Fibroblast of lung (primary cell): ENCODE measurements around the gene ARFGAP3.

Experiments
- EZH2 ChIP-seq: IDR thresholded peaks from 2 replicates; pipeline ENCODE4 v1.5.1; 2012; ENCODE audit warnings: low read length, control low read depth, mild to moderate bottlenecking; ENCODE audit errors: missing control alignments
- TF ChIP-seq, protein P1 (sequence below), 2 donors: IDR thresholded peaks in 1 of 2; conservative IDR thresholded peaks in 1 of 2; 1 replicate in 1 of 2; 2 replicates in 1 of 2; pipeline ENCODE4 v1.5.1; 2011 to 2012; ENCODE audit warnings: low read length in 2 of 2, control low read depth in 1 of 2, inconsistent platforms in 1 of 2, low read depth in 1 of 2, mild to moderate bottlenecking in 1 of 2

DNA sequence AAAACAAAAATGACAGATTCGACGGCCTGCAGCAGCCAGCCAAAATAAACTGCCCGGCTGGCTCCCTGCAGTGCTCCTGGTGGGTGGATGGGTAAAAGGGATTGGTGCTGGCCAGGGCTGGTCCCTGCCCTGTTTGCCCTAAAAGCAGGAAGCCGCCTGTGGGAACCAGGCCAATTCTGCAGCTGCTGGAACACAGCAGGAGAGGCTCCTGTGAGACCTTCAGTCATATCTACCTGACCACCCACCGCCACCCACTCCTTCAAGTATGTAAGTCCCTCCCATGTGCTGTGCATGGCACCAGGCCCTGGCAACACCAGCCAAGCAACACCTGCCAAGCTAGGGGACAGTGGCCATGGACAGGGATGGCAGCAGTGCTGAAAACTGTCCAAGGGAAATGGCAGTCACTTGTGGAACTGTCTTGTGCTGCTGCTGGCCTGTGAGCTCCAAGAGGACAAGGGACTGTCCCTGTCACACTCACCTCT, 48.7 kb upstream of the ARFGAP3 start:
- TF ChIP-seq, protein P1, sequence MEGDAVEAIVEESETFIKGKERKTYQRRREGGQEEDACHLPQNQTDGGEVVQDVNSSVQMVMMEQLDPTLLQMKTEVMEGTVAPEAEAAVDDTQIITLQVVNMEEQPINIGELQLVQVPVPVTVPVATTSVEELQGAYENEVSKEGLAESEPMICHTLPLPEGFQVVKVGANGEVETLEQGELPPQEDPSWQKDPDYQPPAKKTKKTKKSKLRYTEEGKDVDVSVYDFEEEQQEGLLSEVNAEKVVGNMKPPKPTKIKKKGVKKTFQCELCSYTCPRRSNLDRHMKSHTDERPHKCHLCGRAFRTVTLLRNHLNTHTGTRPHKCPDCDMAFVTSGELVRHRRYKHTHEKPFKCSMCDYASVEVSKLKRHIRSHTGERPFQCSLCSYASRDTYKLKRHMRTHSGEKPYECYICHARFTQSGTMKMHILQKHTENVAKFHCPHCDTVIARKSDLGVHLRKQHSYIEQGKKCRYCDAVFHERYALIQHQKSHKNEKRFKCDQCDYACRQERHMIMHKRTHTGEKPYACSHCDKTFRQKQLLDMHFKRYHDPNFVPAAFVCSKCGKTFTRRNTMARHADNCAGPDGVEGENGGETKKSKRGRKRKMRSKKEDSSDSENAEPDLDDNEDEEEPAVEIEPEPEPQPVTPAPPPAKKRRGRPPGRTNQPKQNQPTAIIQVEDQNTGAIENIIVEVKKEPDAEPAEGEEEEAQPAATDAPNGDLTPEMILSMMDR (conservative IDR thresholded peaks at IDR 0.05 in 1 of 2, IDR thresholded peaks at IDR 0.05 in 1 of 2; ENCODE audit: low read depth in 1 of 2, low read length in 2 of 2) = no peak
- TF ChIP-seq EZH2 = no peak
